Breast epithelium (tissue), 4 donors: ENCODE measurements around the gene SHMT2. TPM values are rescaled to one million over a fixed set of nuclear protein-coding genes. Genes with fewer than 3 reads are reported as not detected.

Experiments
- DNase-seq, 2 donors: peaks; one replicate each; pipeline ENCODE4 v3.0.0-alpha.2; 2019; ENCODE audit warnings: low spot score in 2 of 2
- H3K27ac ChIP-seq, 2 donors: fragments of 200-600 bp; sonication (generic) in 1 of 2; one replicate each; pipeline ENCODE4 v1.5.1; 2016 to 2019; ENCODE audit warnings: mild to moderate bottlenecking in 1 of 2
- H3K27me3 ChIP-seq, 2 donors: fragments of 200-600 bp; sonication (generic) in 1 of 2; one replicate each; pipeline versions ENCODE4 v1.5.1 to v1.6.0; 2017 to 2019; ENCODE audit warnings: control low read depth in 1 of 2, mild to moderate bottlenecking in 1 of 2
- H3K36me3 ChIP-seq: fragments of 200-600 bp; one replicate; pipeline ENCODE4 v1.5.1; 2019
- H3K4me1 ChIP-seq, 2 donors: fragments of 200-600 bp; sonication (generic); one replicate each; pipeline ENCODE4 v1.5.1; 2016 to 2019; ENCODE audit warnings: control low read depth in 1 of 2
- H3K4me3 ChIP-seq, 3 donors: fragments of 200-600 bp; sonication (generic); 1 replicate in 2 of 3; 2 replicates in 1 of 3; pipeline ENCODE4 v1.5.1; 2016 to 2019; ENCODE audit warnings: mild to moderate bottlenecking in 3 of 3, moderate library complexity in 2 of 3
- H3K9me3 ChIP-seq, 2 donors: fragments of 200-600 bp; sonication (generic) in 1 of 2; one replicate each; pipeline ENCODE4 v1.5.1; 2016 to 2019; ENCODE audit warnings: control low read depth in 1 of 2
- POLR2A ChIP-seq: fragments of 450-650 bp; IDR thresholded peaks from one replicate; pipeline ENCODE4 v1.6.1; 2016; ENCODE audit warnings: antibody characterized with exemption, mild to moderate bottlenecking, moderate library complexity
- POLR2AphosphoS5 ChIP-seq, 3 donors: sonication (generic); formaldehyde crosslinking; IDR thresholded peaks; one replicate each; pipeline ENCODE4 v1.6.1; 2017; ENCODE audit warnings: antibody characterized with exemption in 3 of 3
- intact Hi-C: fragments of 100-400 bp; cut with DNase I; formaldehyde crosslinking; loops from one replicate; pipeline ENCODE4 v1.15.1; 2023; ENCODE audit warnings: low total_unique reads
- total RNA-seq, 3 donors: library from RNA; depleted of rRNA; stranded (reverse); fragments of >200 nt; gene quantifications; one replicate each; pipeline ENCODE4 v1.1.0, GENCODE V29; 2016
- TF ChIP-seq, protein P1 (sequence below), 3 donors: fragments of 450-650 bp; IDR thresholded peaks; one replicate each; pipeline ENCODE4 v1.5.1; 2016 to 2017; ENCODE audit warnings: antibody characterized with exemption in 3 of 3, mild to moderate bottlenecking in 3 of 3, moderate library complexity in 3 of 3

Gene SHMT2
- total RNA-seq, 3 donors from 2014 or later = 37.9 to 63.3 (median 46.7) TPM

DNA sequence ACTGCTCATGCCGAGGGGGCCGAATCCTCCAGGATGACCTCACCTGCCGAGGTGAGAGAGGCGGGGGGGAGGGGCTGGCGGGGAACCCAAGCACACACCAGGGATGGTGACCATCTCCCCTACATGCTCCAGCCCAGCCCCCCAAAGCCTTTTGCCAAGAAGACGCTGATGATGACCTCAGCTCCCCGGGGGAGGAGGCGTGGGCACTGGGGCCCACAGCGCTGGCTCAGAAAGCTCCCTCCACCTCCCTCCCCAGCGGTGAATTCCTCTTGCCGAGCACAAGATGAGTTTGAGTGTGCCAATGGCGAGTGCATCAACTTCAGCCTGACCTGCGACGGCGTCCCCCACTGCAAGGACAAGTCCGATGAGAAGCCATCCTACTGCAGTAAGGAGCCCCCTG is 36.6 kb upstream of the SHMT2 start:
- Histone ChIP-seq H3K27me3 (no peaks in the 10 kb centered on the region), H3K4me1 (no peaks in the 10 kb centered on the region), H3K27ac (no peak overlapping the region), H3K4me3 (no peak overlapping the region), H3K9me3 (no peaks in the 10 kb centered on the region), H3K36me3 (peaks cover 5% of the 10 kb centered on the region)
- DNase-seq = no peak
- TF ChIP-seq POLR2AphosphoS5 (IDR thresholded peaks at IDR 0.05) = no peak
- no peak for TF ChIP-seq POLR2A
- TF ChIP-seq, protein P1, sequence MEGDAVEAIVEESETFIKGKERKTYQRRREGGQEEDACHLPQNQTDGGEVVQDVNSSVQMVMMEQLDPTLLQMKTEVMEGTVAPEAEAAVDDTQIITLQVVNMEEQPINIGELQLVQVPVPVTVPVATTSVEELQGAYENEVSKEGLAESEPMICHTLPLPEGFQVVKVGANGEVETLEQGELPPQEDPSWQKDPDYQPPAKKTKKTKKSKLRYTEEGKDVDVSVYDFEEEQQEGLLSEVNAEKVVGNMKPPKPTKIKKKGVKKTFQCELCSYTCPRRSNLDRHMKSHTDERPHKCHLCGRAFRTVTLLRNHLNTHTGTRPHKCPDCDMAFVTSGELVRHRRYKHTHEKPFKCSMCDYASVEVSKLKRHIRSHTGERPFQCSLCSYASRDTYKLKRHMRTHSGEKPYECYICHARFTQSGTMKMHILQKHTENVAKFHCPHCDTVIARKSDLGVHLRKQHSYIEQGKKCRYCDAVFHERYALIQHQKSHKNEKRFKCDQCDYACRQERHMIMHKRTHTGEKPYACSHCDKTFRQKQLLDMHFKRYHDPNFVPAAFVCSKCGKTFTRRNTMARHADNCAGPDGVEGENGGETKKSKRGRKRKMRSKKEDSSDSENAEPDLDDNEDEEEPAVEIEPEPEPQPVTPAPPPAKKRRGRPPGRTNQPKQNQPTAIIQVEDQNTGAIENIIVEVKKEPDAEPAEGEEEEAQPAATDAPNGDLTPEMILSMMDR (IDR thresholded peaks at IDR 0.05) = no peak
- intact Hi-C loops = no loop called here

DNA sequence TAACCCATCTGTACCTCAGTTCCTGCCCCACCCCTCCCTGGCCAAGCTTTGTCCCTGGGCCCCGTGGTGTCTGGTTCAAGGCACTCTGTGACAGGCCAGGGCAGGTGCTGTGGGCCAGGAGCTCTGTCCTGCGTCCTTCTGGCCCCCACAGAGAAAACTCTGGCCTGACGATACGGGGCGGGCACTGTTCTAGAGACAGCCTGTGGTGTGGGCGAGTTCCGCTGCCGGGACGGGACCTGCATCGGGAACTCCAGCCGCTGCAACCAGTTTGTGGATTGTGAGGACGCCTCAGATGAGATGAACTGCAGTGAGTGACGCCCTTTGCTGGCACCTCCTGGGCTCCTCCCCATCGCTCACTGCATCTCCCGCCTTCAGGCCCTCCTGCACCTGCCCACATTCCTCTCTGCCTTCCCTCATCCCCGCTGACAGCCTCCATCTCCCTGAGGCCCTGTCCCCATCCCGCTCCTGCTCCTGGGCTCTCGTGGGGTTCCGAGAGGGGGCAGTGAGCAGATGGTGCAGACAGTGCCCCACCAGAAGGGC is 35.7 kb upstream of the SHMT2 start:
- Histone ChIP-seq H3K4me3 (no peak overlapping the region), H3K4me1 (no peaks in the 10 kb centered on the region), H3K27me3 (no peaks in the 10 kb centered on the region), H3K27ac (no peak overlapping the region), H3K9me3 (no peaks in the 10 kb centered on the region), H3K36me3 (peaks cover 5% of the 10 kb centered on the region)
- intact Hi-C loops = no loop called here
- TF ChIP-seq, protein P1 (IDR thresholded peaks at IDR 0.05) = no peak
- TF ChIP-seq POLR2AphosphoS5 (IDR thresholded peaks at IDR 0.05) (no peak), POLR2A (no peak)
- no peak for DNase-seq

DNA sequence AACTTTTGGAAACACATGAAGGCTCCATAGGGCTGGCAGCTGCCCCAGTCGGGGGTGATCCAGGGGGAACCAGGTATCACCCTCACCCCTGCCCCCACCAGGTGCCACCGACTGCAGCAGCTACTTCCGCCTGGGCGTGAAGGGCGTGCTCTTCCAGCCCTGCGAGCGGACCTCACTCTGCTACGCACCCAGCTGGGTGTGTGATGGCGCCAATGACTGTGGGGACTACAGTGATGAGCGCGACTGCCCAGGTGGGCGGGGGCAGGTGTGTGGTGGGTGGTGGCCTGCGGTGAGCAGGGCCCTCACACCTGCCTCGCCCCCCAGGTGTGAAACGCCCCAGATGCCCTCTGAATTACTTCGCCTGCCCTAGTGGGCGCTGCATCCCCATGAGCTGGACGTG is 35.3 kb upstream of the SHMT2 start:
- TF ChIP-seq, protein P1 (IDR thresholded peaks at IDR 0.05) = no peak
- TF ChIP-seq POLR2AphosphoS5 (IDR thresholded peaks at IDR 0.05) (no peak), POLR2A (no peak)
- Histone ChIP-seq H3K36me3 (peaks cover 5% of the 10 kb centered on the region), H3K4me1 (no peaks in the 10 kb centered on the region), H3K27me3 (no peaks in the 10 kb centered on the region), H3K9me3 (no peaks in the 10 kb centered on the region), H3K4me3 (no peak overlapping the region), H3K27ac (no peak overlapping the region)
- DNase-seq = no peak
- intact Hi-C loops = no loop called here

DNA sequence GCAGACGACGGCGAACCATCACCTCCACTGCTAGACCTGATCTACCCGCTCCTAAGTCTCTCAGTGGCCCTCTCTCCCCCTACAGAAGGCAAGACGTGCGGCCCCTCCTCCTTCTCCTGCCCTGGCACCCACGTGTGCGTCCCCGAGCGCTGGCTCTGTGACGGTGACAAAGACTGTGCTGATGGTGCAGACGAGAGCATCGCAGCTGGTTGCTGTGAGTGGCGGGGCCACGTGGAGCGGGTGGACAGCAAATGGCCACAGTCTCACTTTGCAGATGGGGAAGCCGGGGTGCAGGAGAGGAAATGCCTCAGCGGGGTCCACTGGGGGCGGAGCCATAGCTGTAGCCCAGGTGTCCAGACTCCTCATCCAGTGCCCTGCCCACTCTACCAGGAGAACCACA is 34.3 kb upstream of the SHMT2 start:
- Histone ChIP-seq H3K9me3 (no peaks in the 10 kb centered on the region), H3K27ac (peak overlapping the region in 1 of 2 donors; percentile 7), H3K36me3 (peaks cover 5% of the 10 kb centered on the region), H3K4me1 (no peaks in the 10 kb centered on the region), H3K27me3 (no peaks in the 10 kb centered on the region), H3K4me3 (no peak overlapping the region)
- no peak for DNase-seq
- intact Hi-C loops = no loop called here
- TF ChIP-seq POLR2AphosphoS5 (IDR thresholded peaks at IDR 0.05) (no peak), POLR2A (no peak)
- TF ChIP-seq, protein P1 (IDR thresholded peaks at IDR 0.05) = no peak

DNA sequence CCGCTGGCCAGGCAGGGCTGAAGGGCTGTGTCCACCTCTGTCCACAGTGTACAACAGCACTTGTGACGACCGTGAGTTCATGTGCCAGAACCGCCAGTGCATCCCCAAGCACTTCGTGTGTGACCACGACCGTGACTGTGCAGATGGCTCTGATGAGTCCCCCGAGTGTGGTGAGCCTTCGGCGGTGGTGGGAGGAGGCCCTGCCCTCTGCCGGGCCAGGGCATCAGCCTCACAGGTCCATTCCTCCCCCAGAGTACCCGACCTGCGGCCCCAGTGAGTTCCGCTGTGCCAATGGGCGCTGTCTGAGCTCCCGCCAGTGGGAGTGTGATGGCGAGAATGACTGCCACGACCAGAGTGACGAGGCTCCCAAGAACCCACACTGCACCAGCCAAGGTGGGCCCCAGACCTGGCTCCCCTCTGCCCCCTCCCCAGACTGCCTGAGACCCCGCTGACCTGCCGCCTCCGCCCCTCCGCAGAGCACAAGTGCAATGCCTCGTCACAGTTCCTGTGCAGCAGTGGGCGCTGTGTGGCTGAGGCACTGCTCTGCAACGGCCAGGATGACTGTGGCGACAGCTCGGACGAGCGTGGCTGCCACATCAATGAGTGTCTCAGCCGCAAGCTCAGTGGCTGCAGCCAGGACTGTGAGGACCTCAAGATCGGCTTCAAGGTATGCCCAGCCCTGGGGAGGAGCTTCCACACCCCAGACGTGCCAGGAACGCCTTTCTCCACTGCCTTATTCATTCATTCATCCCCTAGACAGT is 33.7 kb upstream of the SHMT2 start:
- intact Hi-C loops = no loop called here
- Histone ChIP-seq H3K4me1 (no peaks in the 10 kb centered on the region), H3K9me3 (no peaks in the 10 kb centered on the region), H3K4me3 (no peak overlapping the region), H3K27me3 (no peaks in the 10 kb centered on the region), H3K27ac (peak overlapping the region in 1 of 2 donors; percentile 7), H3K36me3 (peaks cover 5% of the 10 kb centered on the region)
- TF ChIP-seq POLR2AphosphoS5 (IDR thresholded peaks at IDR 0.05) (no peak), POLR2A (no peak)
- TF ChIP-seq, protein P1 (IDR thresholded peaks at IDR 0.05) = no peak
- no peak for DNase-seq
